ENCODE results near the gene TMEFF1.

GRCh38 chr9:100540327-100540726 lies 67.4 kb downstream of the TMEFF1 start:
- TF ChIP-seq CTCF (IDR thresholded peaks at IDR 0.05) = no peak
- no peak for TF ChIP-seq EP300 (IDR thresholded peaks at IDR 0.05)
- no peak for TF ChIP-seq POLR2A (IDR thresholded peaks at IDR 0.05)
